HepG2 (cell line): Measurements from ENCODE around the gene PRR36. TPM values are rescaled to one million over a fixed set of nuclear protein-coding genes. Genes with fewer than 3 reads are reported as not detected.
A peak's percentile ranks its signal among the peaks of the same experiment; 100 is the strongest.

ENCODE experiments used
- DRAP1 ChIP-seq: IDR thresholded peaks from 2 replicates; pipeline ENCODE4 v1.6.1; 2016; ENCODE audit warnings: missing genetic modification reagents, missing compliant biosample characterization
- HIC2 ChIP-seq: sonication (generic); formaldehyde crosslinking; IDR thresholded peaks from 2 replicates; pipeline ENCODE4 v1.9.0; 2022; ENCODE audit warnings: low read depth, missing genetic modification reagents
- MIER3 ChIP-seq: IDR thresholded peaks from 2 replicates; pipeline ENCODE4 v1.6.1; 2016; ENCODE audit warnings: missing compliant biosample characterization, borderline replicate concordance
- POLR2AphosphoS5 ChIP-seq: IDR thresholded peaks from 2 replicates; pipeline ENCODE4 v1.6.1; 2012; ENCODE audit warnings: low read depth, low read length
- SOX13 ChIP-seq, 3 experiments: fragments of 450-650 bp in 1 of 3; sonication (generic) in 1 of 3; formaldehyde crosslinking in 1 of 3; IDR thresholded peaks in 2 of 3; conservative IDR thresholded peaks in 1 of 3; 2 replicates each; pipeline versions ENCODE4 v1.5.0 to v1.6.1; 2016 to 2020; ENCODE audit warnings: antibody characterized with exemption in 1 of 3, mild to moderate bottlenecking in 1 of 3, missing compliant biosample characterization in 1 of 3, missing genetic modification reagents in 1 of 3, moderate library complexity in 1 of 3
- ZFX ChIP-seq: sonication (generic); formaldehyde crosslinking; IDR thresholded peaks from 2 replicates; pipeline ENCODE4 v1.4.0; 2020; ENCODE audit warnings: mild to moderate bottlenecking, low read depth, missing genetic modification reagents, moderate library complexity
- polyA plus RNA-seq, 8 experiments: library from polyadenylated mRNA; depleted of rRNA in 3 of 8; stranded (reverse) in 7 of 8; unstranded in 1 of 8; fragments of >200 nt; fragmentation: Illumina TruSeq in 4 of 8; extraction: Trizol in 4 of 8; gene quantifications; 2 replicates each; pipeline versions ENCODE4 v1.2.1 to v1.2.3, GENCODE V29; 2011 to 2016; ENCODE audit warnings: low read depth in 4 of 8, missing spikeins in 1 of 8, mixed read lengths in 1 of 8; ENCODE audit not compliant: insufficient read depth in 1 of 8
- total RNA-seq, 5 experiments: library from RNA; depleted of rRNA; stranded (reverse); fragments of >200 nt; fragmentation: Illumina TruSeq; extraction: Trizol; gene quantifications; 2 replicates each; pipeline ENCODE4 v1.2.3, GENCODE V29; 2016; ENCODE audit warnings: low read depth in 1 of 5
- TF ChIP-seq, protein P1 (sequence below), 2 experiments: sonication (generic) in 1 of 2; formaldehyde crosslinking in 1 of 2; IDR thresholded peaks; 2 replicates each; pipeline versions ENCODE4 v1.4.0 to v1.6.1; 2016 to 2020; ENCODE audit warnings: borderline replicate concordance in 1 of 2, low read depth in 1 of 2, mild to moderate bottlenecking in 1 of 2, missing genetic modification reagents in 1 of 2
- TF ChIP-seq, protein P2 (sequence below): IDR thresholded peaks from 2 replicates; pipeline ENCODE4 v1.6.1; 2016; ENCODE audit warnings: mild to moderate bottlenecking, missing biosample characterization, missing genetic modification reagents
- TF ChIP-seq, protein P3 (sequence below): sonication (generic); formaldehyde crosslinking; IDR thresholded peaks from 2 replicates; pipeline ENCODE4 v1.4.0; 2020; ENCODE audit warnings: missing genetic modification reagents, mild to moderate bottlenecking, borderline replicate concordance
- TF ChIP-seq, protein P4 (sequence below): sonication (generic); formaldehyde crosslinking; IDR thresholded peaks from 2 replicates; pipeline ENCODE4 v1.5.1; 2020; ENCODE audit warnings: mild to moderate bottlenecking, missing genetic modification reagents, moderate library complexity

PRR36 gene
- total and polyA plus RNA-seq, 2 of the 13 experiments (the other 11 are each of a cell fraction or from before 2014, with no cell fraction given), result 0.07 to 0.17 TPM

GRCh38 chr19:7871437-7872305 lies 2.5 kb downstream of the PRR36 start (continued):
- TF ChIP-seq, protein P1, sequence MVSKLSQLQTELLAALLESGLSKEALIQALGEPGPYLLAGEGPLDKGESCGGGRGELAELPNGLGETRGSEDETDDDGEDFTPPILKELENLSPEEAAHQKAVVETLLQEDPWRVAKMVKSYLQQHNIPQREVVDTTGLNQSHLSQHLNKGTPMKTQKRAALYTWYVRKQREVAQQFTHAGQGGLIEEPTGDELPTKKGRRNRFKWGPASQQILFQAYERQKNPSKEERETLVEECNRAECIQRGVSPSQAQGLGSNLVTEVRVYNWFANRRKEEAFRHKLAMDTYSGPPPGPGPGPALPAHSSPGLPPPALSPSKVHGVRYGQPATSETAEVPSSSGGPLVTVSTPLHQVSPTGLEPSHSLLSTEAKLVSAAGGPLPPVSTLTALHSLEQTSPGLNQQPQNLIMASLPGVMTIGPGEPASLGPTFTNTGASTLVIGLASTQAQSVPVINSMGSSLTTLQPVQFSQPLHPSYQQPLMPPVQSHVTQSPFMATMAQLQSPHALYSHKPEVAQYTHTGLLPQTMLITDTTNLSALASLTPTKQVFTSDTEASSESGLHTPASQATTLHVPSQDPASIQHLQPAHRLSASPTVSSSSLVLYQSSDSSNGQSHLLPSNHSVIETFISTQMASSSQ (IDR thresholded peaks at IDR 0.05; ENCODE audit: low read depth), result no peak
- TF ChIP-seq, protein P1 (CRISPR knock-in tag; IDR thresholded peaks at IDR 0.05; ENCODE audit: borderline replicate concordance), result 0 out of 2 replicates have a peak, but pooled peaks have one; percentile 25
- no peak; the same call in 1 of the 2 replicates for TF ChIP-seq POLR2AphosphoS5
- TF ChIP-seq DRAP1 (CRISPR knock-in tag), result peak; percentile 63; the same call in 1 of the 2 replicates
- TF ChIP-seq, protein P2, sequence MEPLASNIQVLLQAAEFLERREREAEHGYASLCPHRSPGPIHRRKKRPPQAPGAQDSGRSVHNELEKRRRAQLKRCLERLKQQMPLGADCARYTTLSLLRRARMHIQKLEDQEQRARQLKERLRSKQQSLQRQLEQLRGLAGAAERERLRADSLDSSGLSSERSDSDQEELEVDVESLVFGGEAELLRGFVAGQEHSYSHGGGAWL (CRISPR knock-in tag), result no peak
- TF ChIP-seq, protein P3, sequence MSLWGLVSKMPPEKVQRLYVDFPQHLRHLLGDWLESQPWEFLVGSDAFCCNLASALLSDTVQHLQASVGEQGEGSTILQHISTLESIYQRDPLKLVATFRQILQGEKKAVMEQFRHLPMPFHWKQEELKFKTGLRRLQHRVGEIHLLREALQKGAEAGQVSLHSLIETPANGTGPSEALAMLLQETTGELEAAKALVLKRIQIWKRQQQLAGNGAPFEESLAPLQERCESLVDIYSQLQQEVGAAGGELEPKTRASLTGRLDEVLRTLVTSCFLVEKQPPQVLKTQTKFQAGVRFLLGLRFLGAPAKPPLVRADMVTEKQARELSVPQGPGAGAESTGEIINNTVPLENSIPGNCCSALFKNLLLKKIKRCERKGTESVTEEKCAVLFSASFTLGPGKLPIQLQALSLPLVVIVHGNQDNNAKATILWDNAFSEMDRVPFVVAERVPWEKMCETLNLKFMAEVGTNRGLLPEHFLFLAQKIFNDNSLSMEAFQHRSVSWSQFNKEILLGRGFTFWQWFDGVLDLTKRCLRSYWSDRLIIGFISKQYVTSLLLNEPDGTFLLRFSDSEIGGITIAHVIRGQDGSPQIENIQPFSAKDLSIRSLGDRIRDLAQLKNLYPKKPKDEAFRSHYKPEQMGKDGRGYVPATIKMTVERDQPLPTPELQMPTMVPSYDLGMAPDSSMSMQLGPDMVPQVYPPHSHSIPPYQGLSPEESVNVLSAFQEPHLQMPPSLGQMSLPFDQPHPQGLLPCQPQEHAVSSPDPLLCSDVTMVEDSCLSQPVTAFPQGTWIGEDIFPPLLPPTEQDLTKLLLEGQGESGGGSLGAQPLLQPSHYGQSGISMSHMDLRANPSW (CRISPR knock-in tag), result no peak
- TF ChIP-seq HIC2, result no peak
- TF ChIP-seq, protein P4, sequence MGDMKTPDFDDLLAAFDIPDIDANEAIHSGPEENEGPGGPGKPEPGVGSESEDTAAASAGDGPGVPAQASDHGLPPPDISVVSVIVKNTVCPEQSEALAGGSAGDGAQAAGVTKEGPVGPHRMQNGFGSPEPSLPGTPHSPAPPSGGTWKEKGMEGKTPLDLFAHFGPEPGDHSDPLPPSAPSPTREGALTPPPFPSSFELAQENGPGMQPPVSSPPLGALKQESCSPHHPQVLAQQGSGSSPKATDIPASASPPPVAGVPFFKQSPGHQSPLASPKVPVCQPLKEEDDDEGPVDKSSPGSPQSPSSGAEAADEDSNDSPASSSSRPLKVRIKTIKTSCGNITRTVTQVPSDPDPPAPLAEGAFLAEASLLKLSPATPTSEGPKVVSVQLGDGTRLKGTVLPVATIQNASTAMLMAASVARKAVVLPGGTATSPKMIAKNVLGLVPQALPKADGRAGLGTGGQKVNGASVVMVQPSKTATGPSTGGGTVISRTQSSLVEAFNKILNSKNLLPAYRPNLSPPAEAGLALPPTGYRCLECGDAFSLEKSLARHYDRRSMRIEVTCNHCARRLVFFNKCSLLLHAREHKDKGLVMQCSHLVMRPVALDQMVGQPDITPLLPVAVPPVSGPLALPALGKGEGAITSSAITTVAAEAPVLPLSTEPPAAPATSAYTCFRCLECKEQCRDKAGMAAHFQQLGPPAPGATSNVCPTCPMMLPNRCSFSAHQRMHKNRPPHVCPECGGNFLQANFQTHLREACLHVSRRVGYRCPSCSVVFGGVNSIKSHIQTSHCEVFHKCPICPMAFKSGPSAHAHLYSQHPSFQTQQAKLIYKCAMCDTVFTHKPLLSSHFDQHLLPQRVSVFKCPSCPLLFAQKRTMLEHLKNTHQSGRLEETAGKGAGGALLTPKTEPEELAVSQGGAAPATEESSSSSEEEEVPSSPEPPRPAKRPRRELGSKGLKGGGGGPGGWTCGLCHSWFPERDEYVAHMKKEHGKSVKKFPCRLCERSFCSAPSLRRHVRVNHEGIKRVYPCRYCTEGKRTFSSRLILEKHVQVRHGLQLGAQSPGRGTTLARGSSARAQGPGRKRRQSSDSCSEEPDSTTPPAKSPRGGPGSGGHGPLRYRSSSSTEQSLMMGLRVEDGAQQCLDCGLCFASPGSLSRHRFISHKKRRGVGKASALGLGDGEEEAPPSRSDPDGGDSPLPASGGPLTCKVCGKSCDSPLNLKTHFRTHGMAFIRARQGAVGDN (CRISPR knock-in tag), result peak; percentile 28; the same call in 1 of the 2 replicates
- peak; percentile 39; the same call in 1 of the 2 replicates for TF ChIP-seq ZFX (CRISPR knock-in tag)
- TF ChIP-seq SOX13 (IDR thresholded peaks at IDR 0.05), result 0 out of 2 replicates have a peak, but pooled peaks have one; percentile 17
- no peak for TF ChIP-seq SOX13 (CRISPR knock-in tag; conservative IDR thresholded peaks at IDR 0.05 in 1 of 2, IDR thresholded peaks at IDR 0.05 in 1 of 2)
- TF ChIP-seq MIER3, result 0 out of 2 replicates have a peak, but pooled peaks have one; percentile 17
